PC-3 (cell line): ENCODE measurements around the gene POMT2. TPM values are rescaled to one million over a fixed set of nuclear protein-coding genes. Genes with fewer than 3 reads are reported as not detected.
"Not testable (repeated sequence)": the region's sequence is repeated elsewhere in the genome, so short reads cannot be mapped to it uniquely, and the experiment has no call there.

Source experiments
- ATAC-seq: fragments of 200-7000 bp; cut with Tn5 transposase; 2 replicates; pipeline ENCODE4 v1.9.1; 2020; ENCODE audit warnings: mild to moderate bottlenecking, moderate library complexity
- BruUV-seq: library from RNA; stranded (reverse); fragments of 400-500 nt; replicated peaks from 2 replicates; lab custom pipeline; 2021; lab: Mats Ljungman, UMichigan
- CTCF ChIA-PET: fragments of 300-600 bp; sonication (Branson Sonifier 250); formaldehyde crosslinking; loops from one replicate; lab custom pipeline; 2022; ENCODE audit warnings: antibody characterized with exemption; lab: Charles Lee
- POLR2A ChIA-PET: fragments of 300-600 bp; sonication (Branson Sonifier 250); formaldehyde crosslinking; loops from one replicate; lab custom pipeline; 2022; ENCODE audit warnings: antibody characterized with exemption; ENCODE audit not compliant: unreplicated experiment; lab: Charles Lee
- DNase-seq: peaks from one replicate; pipeline ENCODE4 v3.0.0-alpha.2; 2015
- H2AFZ ChIP-seq: fragments of 300-600 bp; sonication (generic); 2 replicates; pipeline ENCODE4 v1.6.0; 2016; ENCODE audit warnings: antibody characterized with exemption, low read length
- H3F3A ChIP-seq: fragments of 300-600 bp; sonication (generic); one replicate; pipeline ENCODE4 v1.6.0; 2017; ENCODE audit warnings: antibody characterized with exemption, low read length, control low read depth, mild to moderate bottlenecking; ENCODE audit not compliant: unreplicated experiment
- H3K27ac ChIP-seq: fragments of 300-600 bp; sonication (generic); 2 replicates; pipeline ENCODE4 v1.5.1; 2016; ENCODE audit warnings: mild to moderate bottlenecking, low read length
- H3K27me3 ChIP-seq: fragments of 300-600 bp; sonication (generic); 2 replicates; pipeline ENCODE4 v1.6.1; 2016; ENCODE audit warnings: low read length, mixed read lengths
- H3K36me3 ChIP-seq: fragments of 300-600 bp; sonication (generic); 2 replicates; pipeline ENCODE4 v1.6.1; 2016; ENCODE audit warnings: low read depth, mixed run types, low read length, mixed read lengths
- H3K4me1 ChIP-seq: fragments of 300-600 bp; sonication (generic); 2 replicates; pipeline ENCODE4 v1.5.1; 2016; ENCODE audit warnings: low read length; ENCODE audit not compliant: insufficient read depth
- H3K4me2 ChIP-seq: fragments of 300-600 bp; sonication (generic); 2 replicates; pipeline ENCODE4 v1.6.0; 2016; ENCODE audit warnings: low read length
- H3K4me3 ChIP-seq: fragments of 300-600 bp; sonication (generic); 2 replicates; pipeline ENCODE4 v1.5.1; 2016; ENCODE audit warnings: mild to moderate bottlenecking, low read length, mixed read lengths
- H3K79me2 ChIP-seq: fragments of 300-600 bp; sonication (generic); 2 replicates; pipeline ENCODE4 v1.6.1; 2017; ENCODE audit warnings: low read length, mixed read lengths
- H3K9ac ChIP-seq: fragments of 300-600 bp; sonication (generic); 2 replicates; pipeline ENCODE4 v1.6.0; 2016; ENCODE audit warnings: mild to moderate bottlenecking, low read length
- H3K9me2 ChIP-seq: fragments of 300-600 bp; sonication (generic); replicated peaks from 2 replicates; pipeline ENCODE4 v1.6.1; 2016; ENCODE audit warnings: mixed run types, low read length, mixed read lengths
- H3K9me3 ChIP-seq: fragments of 300-600 bp; sonication (generic); 2 replicates; pipeline ENCODE4 v1.6.1; 2016; ENCODE audit warnings: low read length, mixed read lengths
- H4K20me1 ChIP-seq: fragments of 300-600 bp; sonication (generic); 2 replicates; pipeline ENCODE4 v1.6.1; 2016; ENCODE audit warnings: low read length, mixed read lengths
- CTCF ChIP-seq: fragments of 300-600 bp; sonication (generic); conservative IDR thresholded peaks from 2 replicates; pipeline ENCODE4 v1.5.1; 2017; ENCODE audit warnings: antibody characterized with exemption, low read depth, mild to moderate bottlenecking, low read length
- EZH2 ChIP-seq: fragments of 300-600 bp; sonication (generic); IDR thresholded peaks from one replicate; pipeline ENCODE4 v1.6.1; 2017; ENCODE audit warnings: antibody characterized with exemption, mild to moderate bottlenecking, low read length; ENCODE audit not compliant: unreplicated experiment
- EZH2phosphoT487 ChIP-seq: fragments of 300-600 bp; sonication (generic); IDR thresholded peaks from 2 replicates; pipeline ENCODE4 v1.6.1; 2018; ENCODE audit warnings: mild to moderate bottlenecking, antibody characterized with exemption, low read length, borderline replicate concordance
- intact Hi-C: fragments of 100-400 bp; cut with micrococcal nuclease; formaldehyde crosslinking; loops from 2 replicates; pipeline ENCODE4 v1.9.0; 2023
- total RNA-seq: library from RNA; depleted of rRNA; stranded (reverse); fragments of >200 nt; gene quantifications from 2 replicates; pipeline ENCODE4 v1.2.3, GENCODE V29; 2014

POMT2 gene
- total RNA-seq, 1 experiment from 2014 or later: 67.6 TPM

- Histone ChIP-seq H3K4me3 (peak overlapping the region; percentile 86), H3K4me2 (peak overlapping the region; percentile 90), H3K27me3 (no peaks in the 10 kb centered on the region), H3K9ac (peak overlapping the region; percentile 93; the same call in 1 of the 2 replicates), H3F3A (no peaks in the 10 kb centered on the region), H3K79me2 (peaks cover 63% of the 10 kb centered on the region), H3K27ac (no peak overlapping the region), H2AFZ (no peak overlapping the region), H3K9me3 (no peaks in the 10 kb centered on the region), H3K9me2 (no peaks in the 10 kb centered on the region), H3K4me1 (peaks cover 51% of the 10 kb centered on the region), H3K36me3 (no peaks in the 10 kb centered on the region), H4K20me1 (peaks cover 22% of the 10 kb centered on the region; the same call in 1 of the 2 replicates)
- BruUV-seq: no TSS peak
- intact Hi-C loops: loop anchor here (10.0 kb wide), 1 partner anchor 445 kb away; no protein-coding TSS in a partner anchor
- peak; percentile 49 for DNase-seq
- POLR2A ChIA-PET: no interaction called here
- CTCF ChIA-PET: interaction anchor here (0.6 kb wide), 1 partner anchor 87 kb away, joined by 4 read pairs; no protein-coding TSS in a partner anchor
- no peak for ATAC-seq
- TF ChIP-seq EZH2 (no peak), EZH2phosphoT487 (no peak), CTCF (no peak; the same call in 1 of the 2 replicates)
Observed at GRCh38 chr14:77319422-77319821, 1.3 kb downstream of the POMT2 start.

GRCh38 chr14:77318756-77319155 lies 1.9 kb downstream of the POMT2 start:
- intact Hi-C loops: loop anchor here (10.0 kb wide), 1 partner anchor 444 kb away; no protein-coding TSS in a partner anchor
- BruUV-seq: not testable (repeated sequence)

GRCh38 chr14:77318006-77318553 lies 2.6 kb downstream of the POMT2 start:
- Histone ChIP-seq H3K36me3 (no peaks in the 10 kb centered on the region), H3K4me3 (no peak overlapping the region), H2AFZ (no peak overlapping the region), H4K20me1 (peaks cover 22% of the 10 kb centered on the region; the same call in 1 of the 2 replicates), H3K4me2 (0 out of 2 replicates have a peak overlapping the region, but pooled peaks have one; percentile 7), H3K27me3 (no peaks in the 10 kb centered on the region), H3K9ac (no peak overlapping the region), H3K27ac (no peak overlapping the region), H3K9me3 (no peaks in the 10 kb centered on the region), H3F3A (no peaks in the 10 kb centered on the region), H3K9me2 (no peaks in the 10 kb centered on the region), H3K4me1 (peaks cover 63% of the 10 kb centered on the region), H3K79me2 (peaks cover 75% of the 10 kb centered on the region)
- ATAC-seq (no peak), DNase-seq (no peak)
- TF ChIP-seq EZH2: no peak
- TF ChIP-seq EZH2phosphoT487: no peak
- no peak for TF ChIP-seq CTCF
- ChIA-PET CTCF (no interaction called here), POLR2A (no interaction called here)
- BruUV-seq: no TSS peak
- intact Hi-C loops: loop anchor here (10.0 kb wide), 1 partner anchor 443 kb away; no protein-coding TSS in a partner anchor

More at GRCh38 chr14:77318756-77319155, 1.9 kb downstream of the POMT2 start:
- H3K9me3 ChIP-seq, H3K9me2 ChIP-seq, H3K27me3 ChIP-seq, H2AFZ ChIP-seq, H3K36me3 ChIP-seq, ATAC-seq, POLR2A ChIA-PET, H3K27ac ChIP-seq, DNase-seq, H3K9ac ChIP-seq, H3F3A ChIP-seq, CTCF ChIA-PET: not testable (repeated sequence)
- peaks cover 68% of the 10 kb centered on the region for H3K79me2 ChIP-seq
- peak overlapping the region; percentile 86; the same call in 1 of the 2 replicates for H3K4me3 ChIP-seq
- peak overlapping the region; percentile 90 for H3K4me2 ChIP-seq
- peaks cover 22% of the 10 kb centered on the region; the same call in 1 of the 2 replicates for H4K20me1 ChIP-seq
- peaks cover 58% of the 10 kb centered on the region for H3K4me1 ChIP-seq
